NOMO-1 treated with dmso at 0.1 percent for 144 hours (cell line): ENCODE data around the gene SLC15A3.
A peak's percentile ranks its signal among the peaks of the same experiment; 100 is the strongest.
"Not testable (repeated sequence)": the region's sequence is repeated elsewhere in the genome, so short reads cannot be mapped to it uniquely, and the experiment has no call there.

Experiments used
- DNase-seq: peaks from one replicate; lab custom pipeline; 2025; ENCODE audit not compliant: unreplicated experiment; lab: John Stamatoyannopoulos, UW

Gene SLC15A3

GRCh38 chr11:60915248-60915914 lies 36.6 kb downstream of the SLC15A3 start:
- DNase-seq, result peak; percentile 77

GRCh38 chr11:60914633-60915247 lies 37.2 kb downstream of the SLC15A3 start:
- DNase-seq, result no peak

- peak; percentile 75 for DNase-seq
Measured at GRCh38 chr11:60913793-60914632, 38.0 kb downstream of the SLC15A3 start, which contains the start of gene TMEM109. TMEM109 (plus strand) TSS chr11:60914158; CDS start chr11:60919694, 5,536 bp downstream.

- DNase-seq, result no peak
Measured at GRCh38 chr11:60912851-60913528, 39.0 kb downstream of the SLC15A3 start.

GRCh38 chr11:60912223-60912850 lies 39.6 kb downstream of the SLC15A3 start:
- no peak for DNase-seq

- DNase-seq, result no peak
Measured at GRCh38 chr11:60910711-60911380, 41.1 kb downstream of the SLC15A3 start.

- peak; percentile 73 for DNase-seq
Measured at GRCh38 chr11:60910281-60910687, 41.7 kb downstream of the SLC15A3 start.

- not testable (repeated sequence) for DNase-seq
Measured at GRCh38 chr11:60909680-60910280, 42.2 kb downstream of the SLC15A3 start.

- no peak for DNase-seq
Measured at GRCh38 chr11:60908803-60909202, 43.2 kb downstream of the SLC15A3 start.

- DNase-seq, result peak; percentile 98
Measured at GRCh38 chr11:60906132-60906972, 45.6 kb downstream of the SLC15A3 start, which contains the start of gene PRPF19. PRPF19 (minus strand) TSS chr11:60906585; CDS start chr11:60906382, 203 bp downstream.

GRCh38 chr11:60905551-60906113 lies 46.3 kb downstream of the SLC15A3 start:
- DNase-seq, result no peak

GRCh38 chr11:60905047-60905446 lies 46.9 kb downstream of the SLC15A3 start:
- DNase-seq, result no peak

- no peak for DNase-seq
Measured at GRCh38 chr11:60902625-60903024, 49.4 kb downstream of the SLC15A3 start.

- DNase-seq, result no peak
Measured at GRCh38 chr11:60900673-60901404, 51.1 kb downstream of the SLC15A3 start.

GRCh38 chr11:60899977-60900376 lies 52.0 kb downstream of the SLC15A3 start:
- DNase-seq, result no peak

- DNase-seq, result no peak
Measured at GRCh38 chr11:60899046-60899936, 52.7 kb downstream of the SLC15A3 start.

GRCh38 chr11:60897496-60897895 lies 54.5 kb downstream of the SLC15A3 start:
- no peak for DNase-seq
